ENCODE measurements around the gene ZACN.

ZACN gene

DNA sequence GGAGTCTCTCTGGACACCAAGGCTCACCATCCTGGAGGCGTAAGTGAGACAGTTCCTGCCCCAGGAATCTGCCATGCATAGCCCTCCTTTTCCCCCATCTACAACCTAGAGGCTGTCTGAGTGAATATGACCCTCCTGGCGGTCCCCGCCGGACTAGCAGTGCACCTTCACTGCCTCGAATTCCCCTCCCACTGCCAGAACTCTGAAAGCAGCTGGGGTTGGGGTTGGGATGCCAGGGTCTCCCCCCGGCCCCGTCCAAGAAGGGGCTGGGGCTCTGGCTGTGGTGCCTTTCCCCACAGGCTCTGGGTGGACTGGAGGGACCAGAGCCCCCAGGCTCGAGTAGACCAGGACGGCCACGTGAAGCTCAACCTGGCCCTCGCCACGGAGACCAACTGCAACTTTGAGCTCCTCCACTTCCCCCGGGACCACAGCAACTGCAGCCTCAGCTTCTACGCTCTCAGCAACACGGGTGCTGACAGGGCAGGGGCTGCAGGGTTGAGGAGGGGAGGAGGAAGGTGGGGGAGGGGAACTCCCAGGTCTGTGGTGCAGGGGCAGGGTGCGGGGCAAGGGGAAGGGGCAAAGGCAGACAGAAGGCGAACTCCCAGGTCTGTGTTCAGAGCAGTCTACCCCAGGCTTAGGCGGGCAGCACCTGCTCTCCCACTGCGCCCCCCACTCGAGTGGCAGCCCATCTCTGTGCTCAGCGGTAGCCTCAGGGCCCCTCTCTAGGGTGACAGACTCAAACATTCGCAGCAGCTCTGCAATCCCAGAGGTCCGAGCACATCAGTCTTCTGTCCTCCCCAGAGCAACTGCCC lies 1.2 kb downstream of the ZACN start:
- Histone ChIP-seq H3K4me1 (ENCODE audit: control insufficient read depth, insufficient read depth, low read length) (no peaks in the 10 kb centered on the region), H3K4me3 (ENCODE audit: low read length) (no peak overlapping the region), H3K27me3 (ENCODE audit: control insufficient read depth, insufficient read depth, low read length) (peaks cover 27% of the 10 kb centered on the region), H3K9ac (ENCODE audit: low read length) (no peak overlapping the region), H3K36me3 (ENCODE audit: control insufficient read depth, insufficient read depth, low read length) (peaks cover 8% of the 10 kb centered on the region), H3K27ac (ENCODE audit: low read depth, low read length) (no peak overlapping the region)

DNA sequence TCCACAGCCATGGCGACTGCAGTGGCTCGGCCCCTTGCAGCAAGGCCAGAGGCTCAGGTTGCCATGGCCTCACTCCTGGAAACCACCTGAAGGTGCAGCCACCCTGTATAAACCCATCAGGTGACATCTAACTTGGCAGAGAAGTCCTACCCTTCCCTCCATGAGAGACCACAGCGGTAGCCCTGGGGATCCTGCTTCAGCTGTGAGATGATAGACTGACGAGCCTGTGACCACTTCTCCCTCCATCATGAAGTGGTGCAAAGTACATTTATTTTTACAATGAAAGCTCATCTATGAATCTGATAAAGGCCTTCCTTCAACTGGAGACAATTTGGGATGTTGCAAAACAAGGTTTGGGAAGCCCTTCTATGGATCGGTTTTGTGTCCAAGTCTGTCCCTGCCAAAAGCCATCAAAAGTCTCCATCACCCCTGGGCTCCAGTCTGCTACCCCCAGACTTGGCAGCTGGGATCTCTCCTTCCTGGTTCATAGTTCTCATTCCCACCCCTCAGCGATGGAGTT lies 1.8 kb downstream of the ZACN start:
- H3K9ac ChIP-seq (ENCODE audit: low read length), result no peak overlapping the region

DNA sequence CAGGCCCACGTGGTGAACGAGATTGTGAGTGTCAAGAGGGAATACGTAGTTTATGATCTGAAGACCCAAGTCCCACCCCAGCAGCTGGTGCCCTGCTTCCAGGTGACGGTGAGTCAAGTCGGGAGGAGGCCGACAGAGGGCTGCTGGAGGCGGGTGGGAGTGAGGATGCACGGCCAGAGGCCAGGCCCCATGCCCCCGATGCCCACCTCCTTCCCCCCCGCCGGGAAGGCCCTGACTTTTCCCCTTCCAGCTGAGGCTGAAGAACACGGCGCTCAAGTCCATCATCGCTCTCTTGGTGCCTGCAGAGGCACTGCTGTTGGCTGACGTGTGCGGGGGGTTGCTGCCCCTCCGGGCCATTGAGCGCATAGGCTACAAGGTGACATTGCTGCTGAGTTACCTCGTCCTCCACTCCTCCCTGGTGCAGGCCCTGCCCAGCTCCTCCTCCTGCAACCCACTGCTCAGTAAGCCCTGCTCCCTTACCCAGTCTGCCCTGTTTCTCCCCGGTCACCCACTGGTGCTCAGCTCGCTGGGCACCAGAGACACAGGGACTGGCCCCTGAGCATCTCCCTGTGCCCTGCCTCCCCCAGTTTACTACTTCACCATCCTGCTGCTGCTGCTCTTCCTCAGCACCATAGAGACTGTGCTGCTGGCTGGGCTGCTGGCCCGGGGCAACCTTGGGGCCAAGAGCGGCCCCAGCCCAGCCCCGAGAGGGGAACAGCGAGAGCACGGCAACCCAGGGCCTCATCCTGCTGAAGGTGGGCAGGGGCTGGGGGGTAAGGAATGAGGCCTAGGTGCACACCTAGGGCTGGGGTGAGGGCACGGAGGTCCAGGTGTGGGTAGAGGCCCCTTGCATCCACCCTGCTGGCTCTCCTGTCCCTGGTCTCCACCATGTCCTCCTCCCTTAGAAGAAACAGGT lies 2.6 kb downstream of the ZACN start:
- Histone ChIP-seq H3K4me3 (ENCODE audit: low read length) (no peak overlapping the region), H3K36me3 (ENCODE audit: control insufficient read depth, insufficient read depth, low read length) (peaks cover 14% of the 10 kb centered on the region), H3K9ac (ENCODE audit: low read length) (no peak overlapping the region), H3K27ac (ENCODE audit: low read depth, low read length) (no peak overlapping the region), H3K4me1 (ENCODE audit: control insufficient read depth, insufficient read depth, low read length) (no peaks in the 10 kb centered on the region), H3K27me3 (ENCODE audit: control insufficient read depth, insufficient read depth, low read length) (peaks cover 14% of the 10 kb centered on the region)

More for the DNA sequence above, 1.8 kb downstream of the ZACN start:
- Histone ChIP-seq H3K4me3 (ENCODE audit: low read length) (no peak overlapping the region), H3K27me3 (ENCODE audit: control insufficient read depth, insufficient read depth, low read length) (peaks cover 21% of the 10 kb centered on the region), H3K27ac (ENCODE audit: low read depth, low read length) (no peak overlapping the region), H3K36me3 (ENCODE audit: control insufficient read depth, insufficient read depth, low read length) (peaks cover 11% of the 10 kb centered on the region), H3K4me1 (ENCODE audit: control insufficient read depth, insufficient read depth, low read length) (no peaks in the 10 kb centered on the region)

DNA sequence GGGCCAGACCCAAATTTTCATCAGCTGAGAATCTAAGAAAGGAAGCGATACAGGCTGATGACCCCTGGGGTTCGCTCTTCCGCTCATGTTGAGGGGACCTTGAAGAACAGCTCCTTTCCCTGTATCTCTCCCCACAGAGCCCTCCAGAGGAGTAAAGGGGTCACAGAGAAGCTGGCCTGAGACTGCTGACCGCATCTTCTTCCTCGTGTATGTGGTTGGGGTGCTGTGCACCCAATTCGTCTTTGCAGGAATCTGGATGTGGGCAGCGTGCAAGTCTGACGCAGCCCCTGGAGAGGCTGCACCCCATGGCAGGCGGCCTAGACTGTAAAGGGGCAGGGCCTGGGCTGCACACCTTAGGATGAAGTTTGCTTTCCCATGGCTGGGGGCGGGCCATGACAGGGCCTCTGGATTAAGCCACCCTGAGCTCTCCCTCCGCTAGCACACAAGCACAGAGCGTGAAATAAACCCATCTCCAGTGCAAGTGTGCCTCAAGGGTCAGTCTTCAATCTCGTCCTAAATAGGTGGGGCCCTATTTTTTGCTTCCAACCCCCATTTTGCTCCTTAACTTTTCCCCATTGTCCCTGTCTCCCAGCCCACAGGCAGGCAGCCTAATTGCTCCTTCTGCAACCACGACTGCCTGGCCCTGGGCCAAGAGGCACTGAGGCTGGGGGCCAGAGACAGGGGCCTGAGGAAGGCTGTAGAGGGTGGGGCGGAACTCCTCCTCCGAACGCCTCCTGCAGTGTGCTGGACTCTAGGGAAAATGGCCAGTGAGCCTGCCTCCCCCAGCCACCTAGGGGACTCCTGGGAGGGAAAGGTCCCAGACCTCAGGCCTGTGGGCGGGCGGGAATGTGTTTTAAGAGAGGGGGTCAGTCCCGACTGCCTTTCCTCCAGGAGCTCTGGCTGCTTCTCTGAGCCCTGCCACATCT lies 3.6 kb downstream of the ZACN start:
- H3K4me1 ChIP-seq (ENCODE audit: control insufficient read depth, insufficient read depth, low read length), result no peaks in the 10 kb centered on the region
- no peak overlapping the region for H3K4me3 ChIP-seq (ENCODE audit: low read length)
- H3K9ac ChIP-seq (ENCODE audit: low read length), result no peak overlapping the region
- peaks cover 6% of the 10 kb centered on the region for H3K27me3 ChIP-seq (ENCODE audit: control insufficient read depth, insufficient read depth, low read length)
- no peak overlapping the region for H3K27ac ChIP-seq (ENCODE audit: low read depth, low read length)
- H3K36me3 ChIP-seq (ENCODE audit: control insufficient read depth, insufficient read depth, low read length), result peaks cover 16% of the 10 kb centered on the region

DNA sequence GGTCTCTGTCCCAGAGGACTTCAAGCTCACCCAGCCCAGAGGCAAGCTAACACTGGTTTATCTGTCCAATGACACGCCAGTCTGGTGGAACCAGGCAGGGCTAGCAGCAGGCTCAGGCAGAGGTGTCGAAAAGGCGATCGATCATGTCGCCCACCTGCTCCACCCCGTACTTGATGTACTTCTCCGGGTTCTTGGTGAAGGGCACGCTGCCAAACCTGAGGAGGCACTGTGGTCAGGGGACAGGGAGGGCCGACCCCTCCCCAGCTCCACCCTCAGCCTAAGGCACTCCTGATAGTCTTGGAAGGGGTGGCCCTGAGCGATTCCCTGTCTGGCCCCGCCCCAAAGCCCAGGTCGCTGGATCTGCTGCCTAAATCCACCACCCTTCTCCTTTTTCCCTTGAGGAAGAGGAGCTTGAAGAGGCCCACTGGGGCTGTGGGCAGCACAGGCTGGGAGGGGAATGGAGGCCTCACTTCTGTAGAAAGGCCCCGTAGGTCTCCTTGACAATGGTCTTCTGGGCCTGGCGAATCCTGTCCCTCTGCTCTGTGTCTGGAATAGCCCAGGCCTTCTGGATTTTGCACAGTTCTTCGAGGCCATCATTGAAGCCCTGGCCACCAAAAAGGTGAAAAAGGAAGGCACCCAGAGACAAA lies 4.7 kb downstream of the ZACN start:
- no peak overlapping the region for H3K4me3 ChIP-seq (ENCODE audit: low read length)
- H3K36me3 ChIP-seq (ENCODE audit: control insufficient read depth, insufficient read depth, low read length), result peaks cover 26% of the 10 kb centered on the region
- no peaks in the 10 kb centered on the region for H3K4me1 ChIP-seq (ENCODE audit: control insufficient read depth, insufficient read depth, low read length)
- peaks cover 6% of the 10 kb centered on the region for H3K27me3 ChIP-seq (ENCODE audit: control insufficient read depth, insufficient read depth, low read length)
- H3K9ac ChIP-seq (ENCODE audit: low read length), result no peak overlapping the region
- H3K27ac ChIP-seq (ENCODE audit: low read depth, low read length), result no peak overlapping the region

DNA sequence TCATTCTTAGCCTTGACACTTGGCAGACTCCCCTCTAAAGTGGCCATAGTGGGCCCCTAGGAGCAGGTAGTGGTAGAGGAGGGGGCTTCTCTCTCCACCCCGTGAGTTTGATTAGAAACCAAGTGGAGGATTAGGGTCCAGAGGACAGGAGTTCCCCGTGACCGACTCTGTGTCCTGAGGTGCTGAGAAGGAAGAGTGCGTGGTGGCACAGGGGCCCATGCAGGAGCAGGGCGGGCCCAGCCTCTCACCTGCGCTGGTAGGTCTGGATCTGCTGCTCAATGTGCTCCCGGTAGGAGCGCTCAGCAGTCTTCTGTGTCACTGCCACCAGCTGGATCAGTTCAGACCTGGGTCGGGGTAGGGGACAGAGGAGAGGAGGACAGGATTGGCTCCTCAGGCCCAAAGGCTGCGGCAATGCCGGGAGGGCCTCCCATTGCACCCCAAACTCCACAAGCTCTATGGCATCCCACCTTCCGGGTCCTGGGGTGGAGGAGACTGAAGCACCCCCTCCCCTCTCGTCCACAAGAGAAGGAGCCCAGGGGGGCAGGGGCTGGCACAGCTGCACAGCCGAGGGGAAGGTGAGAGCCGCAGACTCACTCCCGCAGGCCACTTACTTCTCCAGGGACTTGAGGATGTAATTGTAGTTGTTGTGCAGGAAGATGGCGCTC lies 6.2 kb downstream of the ZACN start:
- H3K4me3 ChIP-seq (ENCODE audit: low read length), result no peak overlapping the region
- no peak overlapping the region for H3K9ac ChIP-seq (ENCODE audit: low read length)
- H3K4me1 ChIP-seq (ENCODE audit: control insufficient read depth, insufficient read depth, low read length), result no peaks in the 10 kb centered on the region
- H3K36me3 ChIP-seq (ENCODE audit: control insufficient read depth, insufficient read depth, low read length), result peaks cover 41% of the 10 kb centered on the region
- no peak overlapping the region for H3K27ac ChIP-seq (ENCODE audit: low read depth, low read length)
- H3K27me3 ChIP-seq (ENCODE audit: control insufficient read depth, insufficient read depth, low read length), result no peaks in the 10 kb centered on the region

DNA sequence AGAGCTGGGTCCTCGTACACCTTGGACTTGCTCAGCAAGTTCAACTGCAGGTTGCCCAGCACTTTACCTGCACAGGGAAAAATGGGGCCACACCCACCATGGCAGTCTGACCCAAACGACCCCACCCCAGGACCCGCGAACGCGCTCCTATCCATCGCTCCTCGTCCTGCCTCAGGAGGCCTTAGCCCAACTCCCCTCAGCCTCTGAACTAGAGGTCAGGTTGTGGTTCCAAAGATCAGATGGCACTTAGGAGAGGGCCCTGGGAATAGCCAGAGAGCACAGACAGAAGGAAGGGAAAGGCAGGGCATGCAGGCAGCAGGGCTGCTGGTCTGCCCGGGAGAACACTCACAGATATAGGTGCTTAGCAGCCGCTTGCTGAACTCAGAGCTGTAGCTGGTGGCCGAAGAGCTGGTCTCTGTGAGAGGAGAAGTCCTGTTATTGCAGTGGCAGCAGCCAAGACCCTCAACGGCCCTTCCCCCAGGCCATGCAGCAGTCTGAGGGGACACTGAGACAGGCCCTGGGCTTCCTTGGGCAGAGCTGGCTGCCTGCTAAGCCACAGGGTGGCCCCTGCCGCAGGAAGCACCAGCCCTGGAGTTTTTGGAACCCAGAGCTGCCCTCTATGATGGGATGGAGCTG lies 6.9 kb downstream of the ZACN start:
- Histone ChIP-seq H3K27me3 (ENCODE audit: control insufficient read depth, insufficient read depth, low read length) (no peaks in the 10 kb centered on the region), H3K9ac (ENCODE audit: low read length) (no peak overlapping the region), H3K36me3 (ENCODE audit: control insufficient read depth, insufficient read depth, low read length) (peaks cover 41% of the 10 kb centered on the region), H3K4me1 (ENCODE audit: control insufficient read depth, insufficient read depth, low read length) (no peaks in the 10 kb centered on the region), H3K4me3 (ENCODE audit: low read length) (no peak overlapping the region), H3K27ac (ENCODE audit: low read depth, low read length) (no peak overlapping the region)

DNA sequence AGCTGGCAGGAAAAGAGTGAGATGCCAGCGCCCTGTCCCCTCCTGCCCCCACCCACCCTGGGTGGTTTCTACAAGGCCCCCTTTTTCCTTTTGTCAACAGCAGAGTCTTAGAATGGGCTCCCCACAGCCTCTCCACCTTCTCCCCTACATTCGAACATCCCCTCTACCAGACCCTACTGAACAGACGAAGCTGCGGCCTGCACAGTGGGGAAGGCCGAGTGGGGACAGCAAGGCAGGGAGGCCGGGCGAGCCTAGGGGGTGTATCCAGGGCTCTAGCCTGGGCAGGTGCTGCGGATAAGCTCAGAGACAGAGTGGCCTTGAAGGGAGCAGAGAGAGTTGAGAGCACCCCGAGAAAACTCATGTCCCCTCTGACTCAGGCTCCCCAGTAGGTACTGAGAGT lies 7.4 kb downstream of the ZACN start:
- no peaks in the 10 kb centered on the region for H3K27me3 ChIP-seq (ENCODE audit: control insufficient read depth, insufficient read depth, low read length)
- H3K27ac ChIP-seq (ENCODE audit: low read depth, low read length), result no peak overlapping the region
- H3K36me3 ChIP-seq (ENCODE audit: control insufficient read depth, insufficient read depth, low read length), result peaks cover 46% of the 10 kb centered on the region
- no peaks in the 10 kb centered on the region for H3K4me1 ChIP-seq (ENCODE audit: control insufficient read depth, insufficient read depth, low read length)
- no peak overlapping the region for H3K4me3 ChIP-seq (ENCODE audit: low read length)
- no peak overlapping the region for H3K9ac ChIP-seq (ENCODE audit: low read length)

DNA sequence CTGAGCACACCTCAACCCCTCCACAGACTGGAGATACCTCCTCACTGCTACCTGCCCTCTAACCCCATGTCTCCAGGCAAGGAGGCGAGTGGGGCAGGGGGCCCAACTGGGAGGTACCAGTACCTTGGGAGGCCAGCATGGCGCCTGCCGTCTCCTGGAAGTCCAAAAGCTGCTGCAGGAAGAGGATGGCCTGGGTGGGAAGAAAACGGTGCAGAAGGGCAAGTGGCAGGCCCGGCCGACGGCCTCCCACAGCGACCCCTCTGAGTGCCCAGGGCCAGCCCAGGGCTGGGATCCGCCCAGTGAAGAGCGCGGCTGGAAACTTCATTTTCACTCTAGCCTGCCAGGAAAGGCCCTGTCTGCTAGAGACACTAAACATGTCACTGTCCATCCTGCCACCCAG lies 8.5 kb downstream of the ZACN start:
- Histone ChIP-seq H3K4me1 (ENCODE audit: control insufficient read depth, insufficient read depth, low read length) (no peaks in the 10 kb centered on the region), H3K9ac (ENCODE audit: low read length) (no peak overlapping the region), H3K36me3 (ENCODE audit: control insufficient read depth, insufficient read depth, low read length) (peaks cover 49% of the 10 kb centered on the region), H3K27ac (ENCODE audit: low read depth, low read length) (no peak overlapping the region), H3K4me3 (ENCODE audit: low read length) (no peak overlapping the region), H3K27me3 (ENCODE audit: control insufficient read depth, insufficient read depth, low read length) (no peaks in the 10 kb centered on the region)

DNA sequence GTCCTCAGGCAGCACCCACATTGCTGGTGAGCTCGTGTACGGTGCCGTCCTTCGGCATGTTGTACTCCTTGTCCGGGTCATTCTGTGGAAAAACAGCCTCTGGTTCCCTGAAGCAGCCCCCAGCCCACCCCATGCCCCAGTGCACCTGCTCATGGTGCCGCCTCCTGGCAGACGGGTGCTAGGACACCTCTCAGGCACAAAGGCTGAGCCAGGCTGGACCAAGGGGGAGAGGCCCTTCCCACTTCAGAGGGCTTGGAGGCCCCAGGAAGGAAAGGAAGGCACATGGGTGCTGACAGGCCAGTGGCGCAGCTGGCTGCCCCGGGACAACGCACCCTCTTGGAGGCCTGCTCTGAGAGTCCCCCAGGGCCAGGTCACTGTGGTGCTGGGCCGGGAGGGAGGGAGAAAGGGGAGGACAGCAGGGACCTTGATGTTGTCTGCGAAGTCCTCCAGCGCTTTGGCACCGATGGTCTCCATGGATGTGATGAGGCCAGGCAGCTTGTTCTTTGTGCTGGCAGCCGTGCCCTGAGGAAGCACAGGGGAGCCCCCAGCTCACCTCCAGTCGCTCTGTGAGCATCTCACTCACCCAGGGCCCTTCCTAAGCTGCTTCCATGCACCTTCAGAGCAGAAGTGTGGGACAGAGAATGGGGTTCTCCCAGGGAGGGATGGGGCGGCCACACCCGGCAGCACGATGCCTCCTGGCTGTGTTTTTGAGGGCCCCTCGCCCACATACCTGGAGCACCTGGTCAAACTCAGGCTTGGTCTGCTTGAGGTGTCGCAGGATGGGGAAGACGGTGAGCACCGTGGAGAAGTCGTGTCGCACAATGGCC lies 9.3 kb downstream of the ZACN start:
- Histone ChIP-seq H3K27ac (ENCODE audit: low read depth, low read length) (no peak overlapping the region), H3K4me3 (ENCODE audit: low read length) (no peak overlapping the region), H3K27me3 (ENCODE audit: control insufficient read depth, insufficient read depth, low read length) (no peaks in the 10 kb centered on the region), H3K4me1 (ENCODE audit: control insufficient read depth, insufficient read depth, low read length) (no peaks in the 10 kb centered on the region), H3K36me3 (ENCODE audit: control insufficient read depth, insufficient read depth, low read length) (peaks cover 54% of the 10 kb centered on the region), H3K9ac (ENCODE audit: low read length) (no peak overlapping the region)
